NCI-H526 treated with DMSO at 0.1 percent for 48 hours (cell line): Measurements from ENCODE around the gene STX4.
A peak's percentile ranks its signal among the peaks of the same experiment; 100 is the strongest.

Source experiments
- DNase-seq: peaks from one replicate; lab custom pipeline; 2025; lab: John Stamatoyannopoulos, UW

The STX4 gene

GRCh38 chr16:31064882-31065461 is 31.6 kb downstream of the STX4 start:
- no peak for DNase-seq

- DNase-seq, result no peak
Measured at GRCh38 chr16:31067342-31067741, 34.0 kb downstream of the STX4 start.

GRCh38 chr16:31071861-31072260 is 38.5 kb downstream of the STX4 start:
- no peak for DNase-seq

- peak; percentile 13 for DNase-seq
Measured at GRCh38 chr16:31072540-31073141, 39.3 kb downstream of the STX4 start.

GRCh38 chr16:31073142-31073969 is 40.0 kb downstream of the STX4 start:
- DNase-seq, result peak; percentile 78

GRCh38 chr16:31073970-31074813 is 40.8 kb downstream of the STX4 start, which contains the start of the genes ZNF646 and ZNF668:
Gene ZNF646 (plus strand): TSS chr16:31074422. CDS start chr16:31076325, 1,903 bp downstream.
Gene ZNF668 (minus strand): TSS chr16:31074240. CDS start chr16:31064459, 9,781 bp downstream.
- DNase-seq, result peak; percentile 98

GRCh38 chr16:31074814-31075183 is 41.4 kb downstream of the STX4 start:
- DNase-seq, result no peak

- DNase-seq, result no peak
Measured at GRCh38 chr16:31076319-31076718, 43.0 kb downstream of the STX4 start.

GRCh38 chr16:31077024-31077423 is 43.7 kb downstream of the STX4 start:
- DNase-seq, result no peak

- DNase-seq, result no peak
Measured at GRCh38 chr16:31077592-31078396, 44.4 kb downstream of the STX4 start.

- no peak for DNase-seq
Measured at GRCh38 chr16:31078597-31079341, 45.4 kb downstream of the STX4 start.

GRCh38 chr16:31079342-31079944 is 46.1 kb downstream of the STX4 start:
- DNase-seq, result no peak

- no peak for DNase-seq
Measured at GRCh38 chr16:31080035-31080629, 46.8 kb downstream of the STX4 start.

GRCh38 chr16:31080756-31081419 is 47.5 kb downstream of the STX4 start:
- no peak for DNase-seq

- DNase-seq, result no peak
Measured at GRCh38 chr16:31081428-31082351, 48.3 kb downstream of the STX4 start.

GRCh38 chr16:31082368-31083045 is 49.1 kb downstream of the STX4 start:
- DNase-seq, result no peak

GRCh38 chr16:31083081-31083480 is 49.7 kb downstream of the STX4 start:
- no peak for DNase-seq
